Activated T-helper 17 cell treated with anti-CD3 and anti-CD28 coated beads, Interleukin-2, amount 50 U/mL, for 72 hours (primary cell): ENCODE data around the gene EFNB3. TPM values are rescaled to one million over a fixed set of nuclear protein-coding genes. Genes with fewer than 3 reads are reported as not detected.

Experiments
- ATAC-seq: fragments of 150-1000 bp; cut with Tn5 transposase; replicated peaks from 2 replicates; pipeline ENCODE4 v1.10.0; 2021; ENCODE audit warnings: mild to moderate bottlenecking, moderate library complexity
- H3K27ac Mint-ChIP-seq: one replicate; pipeline ENCODE4 v1.8.0; 2022; ENCODE audit warnings: mixed read lengths
- H3K27me3 Mint-ChIP-seq: one replicate; pipeline ENCODE4 v1.8.0; 2022; ENCODE audit warnings: mixed read lengths
- H3K36me3 Mint-ChIP-seq: one replicate; pipeline ENCODE4 v1.8.0; 2022; ENCODE audit warnings: low read depth, mild to moderate bottlenecking, mixed read lengths
- H3K4me1 Mint-ChIP-seq: one replicate; pipeline ENCODE4 v1.8.0; 2022; ENCODE audit warnings: mixed read lengths
- H3K4me3 Mint-ChIP-seq: one replicate; pipeline ENCODE4 v1.8.0; 2022; ENCODE audit warnings: mild to moderate bottlenecking, mixed read lengths
- H3K9me3 Mint-ChIP-seq: one replicate; pipeline ENCODE4 v1.8.0; 2022; ENCODE audit warnings: mixed read lengths
- total RNA-seq, 2 donors: library from RNA; stranded (reverse); gene quantifications; one replicate each; pipeline ENCODE4 v1.2.3, GENCODE V29; 2022

EFNB3 gene
- not detected for total RNA-seq

GRCh38 chr17:7704601-7705268, at the start of gene EFNB3:
TSS of gene EFNB3 (plus strand) at chr17:7705202. CDS start at chr17:7705599, 397 bp downstream.
- H3K27me3 Mint-ChIP-seq = peaks cover 41% of the 10 kb centered on the region
- no peak within 1 kb of the TSS for H3K27ac Mint-ChIP-seq
- no peaks in the 10 kb centered on the region for H3K9me3 Mint-ChIP-seq
- peak within 1 kb of the TSS; percentile 63 for H3K4me3 Mint-ChIP-seq
- H3K4me1 Mint-ChIP-seq = peaks cover 11% of the 10 kb centered on the region
- peaks cover 47% of the 10 kb centered on the region for H3K36me3 Mint-ChIP-seq
- ATAC-seq = peak; percentile 23

- ATAC-seq = no peak
- Mint-ChIP-seq H3K27ac (no peak overlapping the region), H3K9me3 (no peaks in the 10 kb centered on the region), H3K4me1 (peaks cover 8% of the 10 kb centered on the region), H3K27me3 (peaks cover 8% of the 10 kb centered on the region), H3K4me3 (no peak overlapping the region), H3K36me3 (peaks cover 2% of the 10 kb centered on the region)
Measured at GRCh38 chr17:7655541-7655840, 49.5 kb upstream of the EFNB3 start.

- no peak for ATAC-seq
- Mint-ChIP-seq H3K4me3 (no peak overlapping the region), H3K27me3 (no peaks in the 10 kb centered on the region), H3K36me3 (no peaks in the 10 kb centered on the region), H3K27ac (no peak overlapping the region), H3K9me3 (no peaks in the 10 kb centered on the region), H3K4me1 (no peaks in the 10 kb centered on the region)
Measured at GRCh38 chr17:7656958-7657609, 47.9 kb upstream of the EFNB3 start.

- H3K4me3 Mint-ChIP-seq = no peak overlapping the region
- no peaks in the 10 kb centered on the region for H3K4me1 Mint-ChIP-seq
- peaks cover 69% of the 10 kb centered on the region for H3K36me3 Mint-ChIP-seq
- ATAC-seq = no peak
- H3K27me3 Mint-ChIP-seq = no peaks in the 10 kb centered on the region
- no peaks in the 10 kb centered on the region for H3K9me3 Mint-ChIP-seq
- H3K27ac Mint-ChIP-seq = no peak overlapping the region
Measured at GRCh38 chr17:7667656-7668406, 37.2 kb upstream of the EFNB3 start.

- Mint-ChIP-seq H3K4me3 (no peak overlapping the region), H3K9me3 (peaks cover 2% of the 10 kb centered on the region), H3K4me1 (no peaks in the 10 kb centered on the region), H3K27me3 (no peaks in the 10 kb centered on the region), H3K27ac (no peak overlapping the region), H3K36me3 (peaks cover 75% of the 10 kb centered on the region)
- no peak for ATAC-seq
Measured at GRCh38 chr17:7668482-7668881, 36.5 kb upstream of the EFNB3 start.

GRCh38 chr17:7673239-7673638, 31.8 kb upstream of the EFNB3 start:
- Mint-ChIP-seq H3K27me3 (no peaks in the 10 kb centered on the region), H3K27ac (no peak overlapping the region), H3K9me3 (peaks cover 7% of the 10 kb centered on the region), H3K4me1 (no peaks in the 10 kb centered on the region), H3K4me3 (no peak overlapping the region), H3K36me3 (peaks cover 88% of the 10 kb centered on the region)
- no peak for ATAC-seq

- peaks cover 7% of the 10 kb centered on the region for H3K9me3 Mint-ChIP-seq
- H3K27me3 Mint-ChIP-seq = no peaks in the 10 kb centered on the region
- H3K4me1 Mint-ChIP-seq = no peaks in the 10 kb centered on the region
- ATAC-seq = no peak
- H3K27ac Mint-ChIP-seq = no peak overlapping the region
- no peak overlapping the region for H3K4me3 Mint-ChIP-seq
- H3K36me3 Mint-ChIP-seq = peaks cover 71% of the 10 kb centered on the region
Measured at GRCh38 chr17:7674934-7675333, 30.1 kb upstream of the EFNB3 start.

GRCh38 chr17:7676533-7676932, 28.5 kb upstream of the EFNB3 start:
- Mint-ChIP-seq H3K27ac (no peak overlapping the region), H3K36me3 (peaks cover 56% of the 10 kb centered on the region), H3K4me1 (no peaks in the 10 kb centered on the region), H3K27me3 (no peaks in the 10 kb centered on the region), H3K4me3 (no peak overlapping the region), H3K9me3 (peaks cover 7% of the 10 kb centered on the region)
- no peak for ATAC-seq

- no peak for ATAC-seq
- peaks cover 57% of the 10 kb centered on the region for H3K36me3 Mint-ChIP-seq
- H3K27ac Mint-ChIP-seq = no peak overlapping the region
- no peak overlapping the region for H3K4me3 Mint-ChIP-seq
- peaks cover 7% of the 10 kb centered on the region for H3K9me3 Mint-ChIP-seq
- no peaks in the 10 kb centered on the region for H3K27me3 Mint-ChIP-seq
- H3K4me1 Mint-ChIP-seq = no peaks in the 10 kb centered on the region
Measured at GRCh38 chr17:7677388-7678067, 27.5 kb upstream of the EFNB3 start.

GRCh38 chr17:7684851-7685532, 20.0 kb upstream of the EFNB3 start:
- Mint-ChIP-seq H3K36me3 (peaks cover 61% of the 10 kb centered on the region), H3K27ac (peak overlapping the region; percentile 100), H3K9me3 (no peaks in the 10 kb centered on the region), H3K4me3 (peak overlapping the region; percentile 89), H3K4me1 (peaks cover 8% of the 10 kb centered on the region), H3K27me3 (no peaks in the 10 kb centered on the region)
- ATAC-seq = no peak

- H3K36me3 Mint-ChIP-seq = peaks cover 67% of the 10 kb centered on the region
- ATAC-seq = peak; percentile 73
- H3K4me3 Mint-ChIP-seq = peak overlapping the region; percentile 89
- H3K9me3 Mint-ChIP-seq = no peaks in the 10 kb centered on the region
- H3K27ac Mint-ChIP-seq = peak overlapping the region; percentile 100
- peaks cover 13% of the 10 kb centered on the region for H3K4me1 Mint-ChIP-seq
- no peaks in the 10 kb centered on the region for H3K27me3 Mint-ChIP-seq
Measured at GRCh38 chr17:7685533-7686221, 19.3 kb upstream of the EFNB3 start.

- Mint-ChIP-seq H3K27ac (peak overlapping the region; percentile 100), H3K4me3 (peak overlapping the region; percentile 89), H3K9me3 (no peaks in the 10 kb centered on the region), H3K36me3 (peaks cover 75% of the 10 kb centered on the region), H3K4me1 (peaks cover 13% of the 10 kb centered on the region), H3K27me3 (no peaks in the 10 kb centered on the region)
- ATAC-seq = peak; percentile 44
Measured at GRCh38 chr17:7686222-7687071, 18.6 kb upstream of the EFNB3 start.
